B cell (primary cell): ENCODE measurements around the gene FMN2.

Experiments used
- EZH2 ChIP-seq: IDR thresholded peaks from 2 replicates; pipeline ENCODE4 v1.6.1; 2012; ENCODE audit warnings: borderline replicate concordance, low read depth, mild to moderate bottlenecking, moderate library complexity, low read length; ENCODE audit not compliant: insufficient read depth, poor library complexity, severe bottlenecking
- TF ChIP-seq, protein P1 (sequence below): fragments of 200-600 bp; IDR thresholded peaks from one replicate; pipeline ENCODE4 v1.8.0; 2022; ENCODE audit warnings: antibody characterized with exemption, mild to moderate bottlenecking

DNA sequence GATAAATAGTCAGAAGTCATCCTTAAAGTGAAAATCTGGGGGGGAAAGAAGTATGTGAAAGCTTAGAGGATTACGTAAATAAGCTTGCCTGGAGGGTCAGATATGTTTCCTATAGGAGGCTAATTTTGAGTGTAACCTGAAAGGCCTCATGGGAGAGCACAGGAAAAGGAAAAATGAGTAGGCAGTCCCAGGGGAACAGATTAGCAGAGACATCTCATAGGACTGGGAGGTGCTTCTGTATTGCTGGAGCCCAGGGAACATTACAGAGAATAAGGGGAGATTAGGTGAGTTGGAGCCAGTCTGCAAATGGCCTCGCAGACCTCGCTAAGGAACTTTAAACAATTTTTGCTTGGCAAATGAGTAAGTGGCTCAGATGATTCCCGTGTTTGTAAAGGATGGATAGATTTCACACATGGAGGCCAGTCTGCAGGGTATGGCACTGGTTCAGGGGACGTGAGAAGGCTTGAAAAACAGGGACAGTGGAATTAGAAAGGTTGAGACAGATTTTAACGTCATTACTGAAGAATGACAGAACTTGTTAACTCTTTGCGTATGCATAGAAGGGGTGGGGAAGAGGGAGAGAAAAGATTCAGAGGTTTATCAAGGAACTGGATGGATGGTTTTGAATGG lies 371.2 kb downstream of the FMN2 start:
- TF ChIP-seq, protein P1, sequence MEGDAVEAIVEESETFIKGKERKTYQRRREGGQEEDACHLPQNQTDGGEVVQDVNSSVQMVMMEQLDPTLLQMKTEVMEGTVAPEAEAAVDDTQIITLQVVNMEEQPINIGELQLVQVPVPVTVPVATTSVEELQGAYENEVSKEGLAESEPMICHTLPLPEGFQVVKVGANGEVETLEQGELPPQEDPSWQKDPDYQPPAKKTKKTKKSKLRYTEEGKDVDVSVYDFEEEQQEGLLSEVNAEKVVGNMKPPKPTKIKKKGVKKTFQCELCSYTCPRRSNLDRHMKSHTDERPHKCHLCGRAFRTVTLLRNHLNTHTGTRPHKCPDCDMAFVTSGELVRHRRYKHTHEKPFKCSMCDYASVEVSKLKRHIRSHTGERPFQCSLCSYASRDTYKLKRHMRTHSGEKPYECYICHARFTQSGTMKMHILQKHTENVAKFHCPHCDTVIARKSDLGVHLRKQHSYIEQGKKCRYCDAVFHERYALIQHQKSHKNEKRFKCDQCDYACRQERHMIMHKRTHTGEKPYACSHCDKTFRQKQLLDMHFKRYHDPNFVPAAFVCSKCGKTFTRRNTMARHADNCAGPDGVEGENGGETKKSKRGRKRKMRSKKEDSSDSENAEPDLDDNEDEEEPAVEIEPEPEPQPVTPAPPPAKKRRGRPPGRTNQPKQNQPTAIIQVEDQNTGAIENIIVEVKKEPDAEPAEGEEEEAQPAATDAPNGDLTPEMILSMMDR: no peak
- no peak for TF ChIP-seq EZH2
